Measurements from ENCODE around the gene NHLH1.

NHLH1 gene

DNA sequence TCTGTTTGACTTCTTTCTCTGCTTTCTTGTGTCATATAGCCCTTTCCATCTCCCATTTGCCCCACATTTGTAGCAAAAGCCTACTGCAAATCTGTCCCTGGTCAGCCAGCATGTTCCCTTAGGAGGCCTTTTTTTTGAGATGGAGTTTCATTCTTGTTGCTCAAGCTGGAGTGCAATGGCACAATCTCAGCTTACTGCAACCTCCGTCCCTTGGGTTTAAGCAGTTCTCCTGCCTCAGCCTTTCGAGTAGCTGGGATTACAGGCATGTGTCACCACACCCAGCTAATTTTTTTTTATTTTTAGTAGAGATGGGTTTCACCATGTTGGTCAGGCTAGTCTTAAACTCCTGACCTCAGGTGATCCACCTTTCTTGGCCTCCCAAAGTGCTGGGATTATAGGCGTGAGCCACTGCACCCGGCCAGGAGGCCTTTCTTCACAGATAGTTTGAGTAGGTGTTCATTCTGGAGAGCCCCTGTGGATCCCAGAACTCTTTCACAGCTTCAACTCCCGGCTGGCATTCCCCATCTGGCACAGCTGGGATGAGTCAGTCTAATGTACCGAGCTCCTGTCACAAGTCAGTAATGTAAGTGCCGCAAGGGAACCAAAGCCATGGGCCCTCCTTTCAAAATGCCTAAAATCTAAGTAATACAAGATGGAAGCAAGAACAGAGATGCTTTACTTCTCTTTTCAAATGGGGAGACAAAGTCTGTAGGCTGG, 9.4 kb upstream of the NHLH1 start:
- Histone ChIP-seq H3K9ac (ENCODE audit: low read depth, low read length) (no peak overlapping the region), H3K79me2 (ENCODE audit: insufficient read depth, low read length) (no peaks in the 10 kb centered on the region), H4K20me1 (ENCODE audit: insufficient read depth, low read length) (no peaks in the 10 kb centered on the region), H3K27ac (ENCODE audit: low read length) (no peak overlapping the region), H3K36me3 (ENCODE audit: insufficient read depth, low read length) (peaks cover 60% of the 10 kb centered on the region), H2AFZ (ENCODE audit: low read depth, low read length) (no peak overlapping the region), H3K4me3 (ENCODE audit: low read depth in 1 of 2, low read length in 2 of 2) (no peak overlapping the region), H3K4me1 (ENCODE audit: insufficient read depth, low read length) (no peaks in the 10 kb centered on the region), H3K9me3 (ENCODE audit: insufficient read depth, low read length, severe bottlenecking) (no peaks in the 10 kb centered on the region), H3K27me3 (ENCODE audit: insufficient read depth, low read length, poor library complexity) (no peaks in the 10 kb centered on the region), H3K4me2 (ENCODE audit: insufficient read depth, low read length) (no peak overlapping the region)
- DNase-seq (no peak), ATAC-seq (ENCODE audit: insufficient read depth, low read depth) (no peak)
- TF ChIP-seq EZH2 (IDR thresholded peaks at IDR 0.05; ENCODE audit: borderline replicate concordance, low read depth, low read length, severe bottlenecking), result no peak
- TF ChIP-seq, protein P1, sequence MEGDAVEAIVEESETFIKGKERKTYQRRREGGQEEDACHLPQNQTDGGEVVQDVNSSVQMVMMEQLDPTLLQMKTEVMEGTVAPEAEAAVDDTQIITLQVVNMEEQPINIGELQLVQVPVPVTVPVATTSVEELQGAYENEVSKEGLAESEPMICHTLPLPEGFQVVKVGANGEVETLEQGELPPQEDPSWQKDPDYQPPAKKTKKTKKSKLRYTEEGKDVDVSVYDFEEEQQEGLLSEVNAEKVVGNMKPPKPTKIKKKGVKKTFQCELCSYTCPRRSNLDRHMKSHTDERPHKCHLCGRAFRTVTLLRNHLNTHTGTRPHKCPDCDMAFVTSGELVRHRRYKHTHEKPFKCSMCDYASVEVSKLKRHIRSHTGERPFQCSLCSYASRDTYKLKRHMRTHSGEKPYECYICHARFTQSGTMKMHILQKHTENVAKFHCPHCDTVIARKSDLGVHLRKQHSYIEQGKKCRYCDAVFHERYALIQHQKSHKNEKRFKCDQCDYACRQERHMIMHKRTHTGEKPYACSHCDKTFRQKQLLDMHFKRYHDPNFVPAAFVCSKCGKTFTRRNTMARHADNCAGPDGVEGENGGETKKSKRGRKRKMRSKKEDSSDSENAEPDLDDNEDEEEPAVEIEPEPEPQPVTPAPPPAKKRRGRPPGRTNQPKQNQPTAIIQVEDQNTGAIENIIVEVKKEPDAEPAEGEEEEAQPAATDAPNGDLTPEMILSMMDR (IDR thresholded peaks at IDR 0.05; ENCODE audit: borderline replicate concordance, extremely low read depth, low read length, poor library complexity, severe bottlenecking), result no peak

DNA sequence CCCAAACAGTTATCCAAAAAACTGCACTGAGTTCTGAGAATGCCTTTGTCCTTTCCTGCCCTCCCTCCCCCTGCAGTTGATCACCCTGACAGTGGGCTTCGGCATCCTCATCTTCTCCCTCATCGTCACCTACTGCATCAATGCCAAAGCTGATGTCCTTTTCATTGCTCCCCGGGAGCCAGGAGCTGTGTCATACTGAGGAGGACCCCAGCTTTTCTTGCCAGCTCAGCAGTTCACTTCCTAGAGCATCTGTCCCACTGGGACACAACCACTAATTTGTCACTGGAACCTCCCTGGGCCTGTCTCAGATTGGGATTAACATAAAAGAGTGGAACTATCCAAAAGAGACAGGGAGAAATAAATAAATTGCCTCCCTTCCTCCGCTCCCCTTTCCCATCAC, 8.8 kb upstream of the NHLH1 start:
- ATAC-seq (ENCODE audit: insufficient read depth, low read depth) (no peak), DNase-seq (no peak)
- H3K27me3 ChIP-seq (ENCODE audit: insufficient read depth, low read length, poor library complexity), result no peaks in the 10 kb centered on the region
- H3K36me3 ChIP-seq (ENCODE audit: insufficient read depth, low read length), result peaks cover 53% of the 10 kb centered on the region
- no peaks in the 10 kb centered on the region for H3K9me3 ChIP-seq (ENCODE audit: insufficient read depth, low read length, severe bottlenecking)
- H3K79me2 ChIP-seq (ENCODE audit: insufficient read depth, low read length), result no peaks in the 10 kb centered on the region
- H3K4me3 ChIP-seq (ENCODE audit: low read depth in 1 of 2, low read length in 2 of 2), result no peak overlapping the region
- H3K9ac ChIP-seq (ENCODE audit: low read depth, low read length), result no peak overlapping the region
- no peak overlapping the region for H2AFZ ChIP-seq (ENCODE audit: low read depth, low read length)
- H4K20me1 ChIP-seq (ENCODE audit: insufficient read depth, low read length), result no peaks in the 10 kb centered on the region
- H3K27ac ChIP-seq (ENCODE audit: low read length), result no peak overlapping the region
- TF ChIP-seq, protein P1 (IDR thresholded peaks at IDR 0.05; ENCODE audit: borderline replicate concordance, extremely low read depth, low read length, poor library complexity, severe bottlenecking), result no peak
- TF ChIP-seq EZH2 (IDR thresholded peaks at IDR 0.05; ENCODE audit: borderline replicate concordance, low read depth, low read length, severe bottlenecking), result no peak
- no peaks in the 10 kb centered on the region for H3K4me1 ChIP-seq (ENCODE audit: insufficient read depth, low read length)
- H3K4me2 ChIP-seq (ENCODE audit: insufficient read depth, low read length), result no peak overlapping the region

GRCh38 chr1:160359559-160360226, 7.2 kb upstream of the NHLH1 start:
- H2AFZ ChIP-seq (ENCODE audit: low read depth, low read length), result no peak overlapping the region
- H3K4me2 ChIP-seq (ENCODE audit: insufficient read depth, low read length), result no peak overlapping the region
- TF ChIP-seq, protein P1 (IDR thresholded peaks at IDR 0.05; ENCODE audit: borderline replicate concordance, extremely low read depth, low read length, poor library complexity, severe bottlenecking), result no peak
- no peak for TF ChIP-seq EZH2 (IDR thresholded peaks at IDR 0.05; ENCODE audit: borderline replicate concordance, low read depth, low read length, severe bottlenecking)
- H3K9me3 ChIP-seq (ENCODE audit: insufficient read depth, low read length, severe bottlenecking), result no peaks in the 10 kb centered on the region
- no peaks in the 10 kb centered on the region for H3K27me3 ChIP-seq (ENCODE audit: insufficient read depth, low read length, poor library complexity)
- H3K36me3 ChIP-seq (ENCODE audit: insufficient read depth, low read length), result peaks cover 37% of the 10 kb centered on the region
- no peak overlapping the region for H3K9ac ChIP-seq (ENCODE audit: low read depth, low read length)
- no peak for ATAC-seq (ENCODE audit: insufficient read depth, low read depth)
- H3K4me3 ChIP-seq (ENCODE audit: low read depth in 1 of 2, low read length in 2 of 2), result no peak overlapping the region
- no peaks in the 10 kb centered on the region for H3K4me1 ChIP-seq (ENCODE audit: insufficient read depth, low read length)
- no peaks in the 10 kb centered on the region for H4K20me1 ChIP-seq (ENCODE audit: insufficient read depth, low read length)
- no peak overlapping the region for H3K27ac ChIP-seq (ENCODE audit: low read length)
- no peaks in the 10 kb centered on the region for H3K79me2 ChIP-seq (ENCODE audit: insufficient read depth, low read length)
- no peak for DNase-seq

All from DND-41 (cell line).